GM18526 (cell line): ENCODE results near the gene BRDT.

ENCODE experiments used
- POLR2A ChIP-seq: IDR thresholded peaks from 3 replicates; pipeline ENCODE4 v1.6.1; 2011; ENCODE audit not compliant: insufficient read length; ENCODE audit errors: extremely low read depth

The BRDT gene

GRCh38 chr1:92031281-92032110 is 82.3 kb downstream of the BRDT start:
- no peak for TF ChIP-seq POLR2A

GRCh38 chr1:92037400-92037799 is 88.2 kb downstream of the BRDT start:
- no peak for TF ChIP-seq POLR2A

DNA sequence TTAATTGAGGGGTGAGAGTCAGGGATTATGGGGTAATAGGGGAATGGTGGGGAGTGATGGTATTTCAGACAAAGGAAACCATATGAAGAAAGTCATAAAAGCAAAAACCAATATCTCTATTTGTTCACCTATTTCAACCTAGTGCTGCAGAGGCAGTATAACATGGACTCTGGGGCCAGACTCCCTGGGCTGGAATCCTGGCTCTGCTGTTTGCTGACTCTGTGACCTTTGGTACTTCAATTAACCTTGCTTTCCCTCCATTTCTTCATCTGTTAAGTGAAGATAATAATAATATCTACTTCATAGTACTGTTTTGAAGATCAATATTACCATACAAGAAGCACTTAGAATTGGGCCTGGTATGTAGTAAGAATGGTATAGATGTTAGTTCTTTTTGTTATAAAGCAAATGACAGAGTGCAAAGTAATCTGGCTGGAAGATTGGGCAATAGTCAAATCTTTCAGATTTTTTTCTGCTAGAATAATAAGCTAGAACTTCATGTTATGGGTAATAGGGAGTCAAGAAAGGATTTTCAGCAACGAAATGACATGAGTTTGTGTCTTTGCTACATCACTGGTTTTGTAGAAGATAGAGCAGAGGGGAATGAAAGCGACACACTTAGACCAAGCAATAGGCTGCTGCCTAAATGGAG is 89.6 kb downstream of the BRDT start:
- TF ChIP-seq POLR2A: no peak

DNA sequence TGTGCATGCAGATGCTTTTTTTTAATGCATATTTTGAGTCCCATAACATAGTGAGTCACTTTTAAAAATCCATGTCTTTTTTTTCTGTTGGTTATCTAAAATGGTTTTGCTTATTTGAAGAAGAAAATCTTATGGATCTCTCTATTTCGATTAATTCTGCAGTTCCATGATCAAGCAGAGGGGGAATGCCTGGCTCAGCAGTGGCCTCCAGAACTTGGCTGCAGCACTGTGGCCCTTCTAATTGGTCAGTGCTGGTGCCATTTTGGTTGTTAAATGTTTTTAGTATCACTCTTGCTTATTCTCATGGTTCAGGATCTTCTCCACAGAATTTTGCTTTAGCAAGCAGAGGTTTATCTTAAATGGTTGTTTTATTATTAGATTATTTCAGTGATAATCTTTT is 91.8 kb downstream of the BRDT start:
- no peak for TF ChIP-seq POLR2A

- no peak for TF ChIP-seq POLR2A
These were observed 94.4 kb downstream of the BRDT start for GRCh38 chr1:92043621-92044020.

DNA sequence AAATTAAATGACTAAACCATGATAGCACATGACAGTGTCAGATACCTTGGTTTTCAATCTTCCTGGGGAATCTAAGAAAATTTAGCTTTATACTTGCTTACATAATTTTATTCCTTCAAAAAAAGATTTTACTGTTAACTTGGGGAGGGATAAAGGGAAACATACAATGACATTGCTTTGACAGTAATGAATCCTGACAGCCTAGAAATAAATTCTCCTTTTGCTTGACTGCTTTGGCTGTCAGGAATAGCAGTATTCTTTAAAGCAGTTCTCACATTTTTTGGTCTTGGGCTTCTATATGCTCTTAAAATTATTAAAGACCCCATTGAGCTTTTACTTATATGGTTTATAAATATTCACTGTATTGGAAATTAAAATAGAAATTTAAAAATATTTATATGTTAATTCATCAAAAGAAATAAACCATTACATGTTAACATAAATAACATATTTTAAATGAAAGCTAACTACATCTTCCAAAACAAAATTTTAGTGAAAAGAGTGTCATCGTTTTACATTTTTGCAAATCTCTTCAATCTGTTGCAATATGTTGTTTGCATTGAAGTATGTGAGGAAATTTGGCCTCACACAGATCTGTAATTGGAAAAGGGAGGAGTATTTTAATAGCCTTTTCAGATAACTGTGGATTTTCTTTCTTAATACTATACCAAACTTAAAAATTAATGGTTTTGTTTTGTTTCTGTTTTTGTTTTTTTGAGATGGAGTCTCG is 96.7 kb downstream of the BRDT start:
- TF ChIP-seq POLR2A: no peak

DNA sequence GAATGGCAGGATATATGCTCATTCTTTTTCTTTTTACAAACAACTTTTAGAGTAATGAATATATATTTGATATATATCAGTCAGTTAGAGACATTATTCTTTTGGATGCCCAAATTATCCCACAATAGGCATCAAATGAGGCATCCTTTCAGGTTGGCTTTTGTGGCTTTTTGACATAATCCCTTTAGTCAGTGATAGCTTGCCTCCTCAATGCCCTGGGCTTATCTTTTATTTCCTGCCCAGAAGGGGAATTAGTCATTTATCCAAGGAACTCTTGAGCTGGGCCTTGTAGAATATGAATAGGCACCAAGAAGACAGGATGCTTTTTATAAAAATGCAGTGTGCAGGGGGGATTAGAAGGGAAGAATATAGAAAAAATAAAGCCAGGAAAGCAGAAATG is 102.7 kb downstream of the BRDT start:
- TF ChIP-seq POLR2A: no peak
